Heart left ventricle (tissue), 16 donors: ENCODE data around the gene DUSP22. TPM values are rescaled to one million over a fixed set of nuclear protein-coding genes. Genes with fewer than 3 reads are reported as not detected.
A peak's percentile ranks its signal among the peaks of the same experiment; 100 is the strongest.

Experiments
- ATAC-seq, 4 donors: fragments of 200-7000 bp; cut with Tn5 transposase; one replicate each; pipeline ENCODE4 v1.9.1; 2020 to 2022; ENCODE audit warnings: moderate library complexity in 4 of 4, mild to moderate bottlenecking in 3 of 4, moderate number of reproducible peaks in 1 of 4
- DNase-seq, 5 donors: peaks; one replicate each; pipeline ENCODE4 v3.0.0-alpha.2; 2020
- H3K27ac ChIP-seq, 12 donors: fragments of 200-600 bp; sonication (generic) in 4 of 12; one replicate each; pipeline versions ENCODE4 v1.5.0 to v1.8.0; 2016 to 2022; ENCODE audit warnings: mild to moderate bottlenecking in 2 of 12
- H3K27me3 ChIP-seq, 9 donors: fragments of 200-600 bp; sonication (generic) in 2 of 9; one replicate each; pipeline versions ENCODE4 v1.5.1 to v1.8.0; 2016 to 2022; ENCODE audit warnings: mild to moderate bottlenecking in 3 of 9
- H3K36me3 ChIP-seq, 9 donors: fragments of 200-600 bp; sonication (generic) in 2 of 9; one replicate each; pipeline versions ENCODE4 v1.5.0 to v1.8.0; 2018 to 2022; ENCODE audit warnings: mild to moderate bottlenecking in 2 of 9
- H3K4me1 ChIP-seq, 12 donors: fragments of 200-600 bp; sonication (generic) in 4 of 12; one replicate each; pipeline versions ENCODE4 v1.5.0 to v1.8.0; 2016 to 2022; ENCODE audit warnings: mild to moderate bottlenecking in 3 of 12
- H3K4me3 ChIP-seq, 12 donors: fragments of 200-600 bp; sonication (generic) in 4 of 12; one replicate each; pipeline versions ENCODE4 v1.5.0 to v1.8.0; 2017 to 2022; ENCODE audit warnings: mild to moderate bottlenecking in 9 of 12, moderate library complexity in 4 of 12
- H3K9me3 ChIP-seq, 12 donors: fragments of 200-600 bp; sonication (generic) in 4 of 12; one replicate each; pipeline versions ENCODE4 v1.5.0 to v1.8.0; 2016 to 2022; ENCODE audit warnings: mild to moderate bottlenecking in 1 of 12
- CTCF ChIP-seq, 12 donors: fragments of 200-600 bp; sonication (generic) in 4 of 12; IDR thresholded peaks; one replicate each; pipeline versions ENCODE4 v1.5.0 to v1.8.0; 2018 to 2022; ENCODE audit warnings: antibody characterized with exemption in 12 of 12, mild to moderate bottlenecking in 5 of 12
- POLR2A ChIP-seq, 2 donors: fragments of 450-650 bp; IDR thresholded peaks; one replicate each; pipeline ENCODE4 v1.6.1; 2017; ENCODE audit warnings: antibody characterized with exemption in 2 of 2, mild to moderate bottlenecking in 2 of 2, moderate library complexity in 2 of 2
- WGBS, 4 donors: extraction: QIAGEN DNeasy Blood & Tissue Kit in 2 of 4; methylation state at CpG; one replicate each; pipeline versions ENCODE4 v1.1.5 to v1.1.7; 2013 to 2018; 5-methylcytosine and 5-hydroxymethylcytosine counted together
- intact Hi-C, 10 donors: fragments of 100-400 bp; cut with DNase I; formaldehyde crosslinking; loops; one replicate each; pipeline versions ENCODE4 v1.11.1 to v1.14.2; 2022
- polyA plus RNA-seq, 2 donors: library from polyadenylated mRNA; stranded (reverse); fragments of 200-250 nt; gene quantifications; one replicate each; pipeline ENCODE4 v1.2.3, GENCODE V29; 2013
- total RNA-seq, 9 donors: library from RNA; depleted of rRNA in 2 of 9; stranded (reverse); fragments of >200 nt in 2 of 9; fragmentation: NEBNext Ultra II Directional in 3 of 9; extraction: Animal tissue kit (Norgen Biotek cat#: 25700) in 3 of 9; gene quantifications; one replicate each; pipeline versions ENCODE4 v1.1.0 to v1.2.4, GENCODE V29; 2016 to 2023
- donor health status: ischemic (EF 13 %, LVEDD 7.1; RV severe dilation, severe dysfunction).
- donor health status: healthy with polysubstance abuse.
- donor health status: DM: no; HTN: yes; CAD: no.
- donor health status: DM: no; HTN: no; CAD: no.
- donor health status: ischemic (EF 25% LVEDD 6.9; RV normal size, moderate dysfunction).
- donor health status: ischemic (EF 25% LVEDD 5.7; RV mildly dilated, moderate dysfunction).
- donor health status: healthy.
- donor health status: DM: yes; HTN: yes; CAD: no.
- donor health status: ischemic (EF 35%, LVEDD 5.7; RV mildly dilated, moderate dysfunction).
- donor health status: nonischemic (EF 11% LVEDD 7.7; RV severe dilation, severe dysfunction).
- donor health status: DM: yes; HTN: yes; CAD: no.
- donor health status: PGD.
- donor health status: ischemic (EF 29% LVEDD 5.4; RV normal size, mild dysfunction).
- donor health status: nonischemic (EF 23%, LVEDD 6.1; RV moderate dilation, normal function).

DUSP22 gene
- total and polyA plus RNA-seq, 11 donors = 33.4 to 79.9 (median 48.2) TPM

- TF ChIP-seq POLR2A (IDR thresholded peaks at IDR 0.05) = no peak
- no peak for TF ChIP-seq CTCF (IDR thresholded peaks at IDR 0.05)
- 76 to 91% (median 88%) methylated on average over 9 of the region's 9 CpGs for WGBS, 4 donors
- no peak for ATAC-seq
- Histone ChIP-seq H3K4me3 (no peak overlapping the region), H3K9me3 (peaks cover 0 to 5% (median 0%) of the 10 kb centered on the region in 12 donors), H3K4me1 (peaks cover 0 to 56% (median 0%) of the 10 kb centered on the region in 12 donors), H3K27me3 (peaks cover 0 to 14% (median 0%) of the 10 kb centered on the region in 9 donors), H3K36me3 (no peaks in the 10 kb centered on the region), H3K27ac (peak overlapping the region in 1 of 12 donors; percentile 79)
- no peak for DNase-seq
- intact Hi-C loops = no loop called here
These were observed 37.1 kb upstream of the DUSP22 start for GRCh38 chr6:255041-255750.

- H3K9me3 ChIP-seq = peaks cover 0 to 5% (median 0%) of the 10 kb centered on the region in 12 donors
- 82 to 91% (median 88%) methylated on average over 8 of the region's 8 CpGs for WGBS, 4 donors
- ATAC-seq (no peak), DNase-seq (no peak)
- no peak overlapping the region for H3K4me3 ChIP-seq
- peaks cover 0 to 57% (median 0%) of the 10 kb centered on the region in 12 donors for H3K4me1 ChIP-seq
- no peaks in the 10 kb centered on the region for H3K36me3 ChIP-seq
- H3K27me3 ChIP-seq = peaks cover 0 to 13% (median 0%) of the 10 kb centered on the region in 9 donors
- TF ChIP-seq POLR2A (IDR thresholded peaks at IDR 0.05) (no peak), CTCF (IDR thresholded peaks at IDR 0.05) (no peak)
- peak overlapping the region in 1 of 12 donors; percentile 79 for H3K27ac ChIP-seq
- intact Hi-C loops = no loop called here
These were observed 36.6 kb upstream of the DUSP22 start for GRCh38 chr6:255751-256083.

GRCh38 chr6:256169-256568, 36.1 kb upstream of the DUSP22 start:
- peak overlapping the region in 1 of 12 donors; percentile 79 for H3K27ac ChIP-seq
- WGBS, 4 donors = 88 to 95% (median 94%) methylated on average over 8 to 9 of the region's 9 CpGs

More at GRCh38 chr6:256169-256568, 36.1 kb upstream of the DUSP22 start:
- DNase-seq (no peak), ATAC-seq (no peak)
- TF ChIP-seq CTCF (IDR thresholded peaks at IDR 0.05) (no peak), POLR2A (IDR thresholded peaks at IDR 0.05) (no peak)
- no peaks in the 10 kb centered on the region for H3K36me3 ChIP-seq
- peaks cover 0 to 5% (median 0%) of the 10 kb centered on the region in 12 donors for H3K9me3 ChIP-seq
- no peak overlapping the region for H3K4me3 ChIP-seq
- H3K27me3 ChIP-seq = peaks cover 0 to 13% (median 0%) of the 10 kb centered on the region in 9 donors
- peaks cover 0 to 55% (median 0%) of the 10 kb centered on the region in 12 donors for H3K4me1 ChIP-seq
- intact Hi-C loops = no loop called here
